GM12874 (cell line): ENCODE results near the gene USP53.

Experiments
- CTCF ChIP-seq: IDR thresholded peaks from 2 replicates; pipeline ENCODE4 v1.5.1; 2011; ENCODE audit warnings: low read depth, mild to moderate bottlenecking, control low read depth, low read length, moderate library complexity; ENCODE audit not compliant: insufficient read depth

The USP53 gene

GRCh38 chr4:119209586-119209985 lies 2.9 kb upstream of the USP53 start:
- TF ChIP-seq CTCF = no peak

- no peak for TF ChIP-seq CTCF
These were observed 1.7 kb upstream of the USP53 start for GRCh38 chr4:119210775-119211174.

DNA sequence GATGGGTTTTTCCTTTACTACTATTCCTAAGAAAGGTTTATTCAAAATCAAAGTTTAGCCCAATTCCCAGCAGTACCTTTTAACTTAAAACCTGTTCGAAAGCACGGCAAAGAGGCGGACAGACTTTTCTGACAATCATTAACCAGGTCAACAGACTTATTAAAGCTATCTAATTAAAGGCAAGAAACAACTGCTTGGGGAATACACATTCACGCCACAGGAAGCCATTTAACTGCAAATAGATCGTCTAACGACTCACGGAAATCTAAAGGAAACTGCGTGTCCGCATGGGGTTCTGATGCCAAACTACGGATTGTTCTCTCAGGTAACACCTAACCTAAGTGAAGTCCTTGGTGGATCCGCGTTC lies 663 bp upstream of the USP53 start:
- TF ChIP-seq CTCF = no peak

DNA sequence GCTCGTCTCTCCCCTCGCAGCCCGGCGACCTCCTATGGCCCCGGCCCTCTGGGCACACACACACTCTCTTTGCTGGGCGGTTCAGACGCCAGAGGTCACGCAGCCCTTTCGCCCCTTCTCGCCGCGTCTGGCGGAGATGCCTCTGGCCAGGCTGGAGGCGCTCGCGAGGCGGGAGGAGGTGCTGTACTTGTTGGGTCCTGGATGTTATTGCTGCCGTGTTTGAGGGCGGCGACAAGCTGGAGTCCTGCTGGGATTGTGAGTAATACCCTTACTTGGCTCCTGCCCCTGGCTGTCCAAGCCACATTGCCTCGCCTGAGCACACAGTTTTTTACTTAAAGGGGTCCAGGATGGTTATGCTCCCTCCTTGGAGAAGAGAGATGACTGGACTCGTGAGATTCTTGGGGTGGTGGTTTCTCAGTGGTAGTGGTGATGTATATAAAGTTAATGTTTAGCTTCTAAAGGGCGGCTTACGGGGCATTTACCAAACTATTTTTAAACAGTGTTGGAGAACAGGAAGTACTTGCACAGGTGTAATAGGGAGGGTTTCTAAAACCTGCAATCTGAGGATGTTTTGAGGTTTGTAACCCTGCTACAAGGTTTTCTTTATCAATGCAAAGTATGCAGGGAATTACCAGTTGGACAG lies 572 bp downstream of the USP53 start:
- peak; percentile 29; the same call in 1 of the 2 replicates for TF ChIP-seq CTCF

DNA sequence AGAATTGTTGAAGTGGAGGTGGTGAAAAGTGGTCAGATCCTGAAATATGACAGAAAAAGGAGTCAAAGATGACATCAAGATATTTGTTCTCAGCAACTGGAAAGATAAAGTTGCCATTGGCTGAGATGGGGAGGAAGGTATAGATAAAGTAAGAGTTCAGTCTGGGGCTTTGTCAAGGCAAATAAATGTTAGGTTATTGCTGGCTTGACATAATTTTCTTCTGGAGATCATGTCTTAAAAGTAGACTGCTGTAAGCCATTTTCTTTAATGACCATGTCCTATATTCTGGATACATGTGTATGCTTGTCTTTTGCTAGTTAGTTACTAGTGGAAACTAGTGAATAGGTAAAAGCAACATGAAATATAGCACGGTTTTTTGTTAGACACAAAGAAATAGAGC lies 5.6 kb downstream of the USP53 start:
- TF ChIP-seq CTCF = no peak

GRCh38 chr4:119221412-119221811 lies 8.9 kb downstream of the USP53 start:
- no peak for TF ChIP-seq CTCF

DNA sequence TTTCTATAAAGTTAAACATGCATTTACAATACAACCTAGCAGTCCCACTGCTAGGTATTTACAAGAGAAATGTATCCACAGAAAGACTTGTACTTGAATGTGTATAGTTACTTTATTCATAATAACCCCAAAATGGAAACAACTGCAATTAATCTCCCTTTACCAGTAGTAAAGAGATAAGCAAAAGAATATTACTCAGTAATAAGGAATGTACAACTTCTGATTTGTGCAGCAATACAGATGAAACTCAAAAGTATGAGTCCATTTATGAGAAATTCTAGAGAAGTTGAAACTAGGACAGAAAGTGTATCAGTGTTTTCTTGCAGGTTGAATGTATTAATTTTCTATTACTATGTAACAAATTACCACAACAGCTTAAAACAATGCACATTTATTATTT lies 15.2 kb downstream of the USP53 start:
- no peak for TF ChIP-seq CTCF
